ENCODE measurements around the gene EPSTI1. TPM values are rescaled to one million over a fixed set of nuclear protein-coding genes. Genes with fewer than 3 reads are reported as not detected.

The EPSTI1 gene
- total RNA-seq, 4 donors from 2014 or later: 6.5 to 16.9 (median 11.4) TPM

GRCh38 chr13:43022934-43023288 lies 30.9 kb upstream of the EPSTI1 start:
- Histone ChIP-seq H3K4me1 (no peaks in the 10 kb centered on the region), H3K4me3 (peak overlapping the region; percentile 42), H3K27ac (peak overlapping the region; percentile 59 to 80), H3K27me3 (no peaks in the 10 kb centered on the region), H3K9me3 (no peaks in the 10 kb centered on the region), H3K36me3 (no peaks in the 10 kb centered on the region)
- DNase-seq: no peak
- TF ChIP-seq POLR2A (IDR thresholded peaks at IDR 0.05) (no peak), CTCF (IDR thresholded peaks at IDR 0.05) (no peak)
- intact Hi-C loops (cut with DNase I; ENCODE audit: low total_unique reads): no loop called here

GRCh38 chr13:43021926-43022670 lies 30.1 kb upstream of the EPSTI1 start:
- Histone ChIP-seq H3K27ac (peak overlapping the region; percentile 59 to 80), H3K9me3 (no peaks in the 10 kb centered on the region), H3K36me3 (no peaks in the 10 kb centered on the region), H3K4me1 (no peaks in the 10 kb centered on the region), H3K27me3 (no peaks in the 10 kb centered on the region), H3K4me3 (no peak overlapping the region)
- intact Hi-C loops (cut with DNase I; ENCODE audit: low total_unique reads): no loop called here
- TF ChIP-seq POLR2A (IDR thresholded peaks at IDR 0.05): no peak
- no peak for TF ChIP-seq CTCF (IDR thresholded peaks at IDR 0.05)
- DNase-seq: peak; percentile 35 to 50

GRCh38 chr13:43020794-43021193 lies 28.8 kb upstream of the EPSTI1 start:
- DNase-seq: no peak
- intact Hi-C loops (cut with DNase I; ENCODE audit: low total_unique reads): no loop called here
- Histone ChIP-seq H3K36me3 (no peaks in the 10 kb centered on the region), H3K9me3 (no peaks in the 10 kb centered on the region), H3K4me3 (no peak overlapping the region), H3K27me3 (no peaks in the 10 kb centered on the region), H3K4me1 (no peaks in the 10 kb centered on the region), H3K27ac (no peak overlapping the region)
- TF ChIP-seq CTCF (IDR thresholded peaks at IDR 0.05) (no peak), POLR2A (IDR thresholded peaks at IDR 0.05) (no peak)

GRCh38 chr13:43019811-43020210 lies 27.8 kb upstream of the EPSTI1 start:
- DNase-seq: no peak
- Histone ChIP-seq H3K27me3 (no peaks in the 10 kb centered on the region), H3K36me3 (no peaks in the 10 kb centered on the region), H3K4me3 (no peak overlapping the region), H3K9me3 (no peaks in the 10 kb centered on the region), H3K4me1 (no peaks in the 10 kb centered on the region), H3K27ac (no peak overlapping the region)
- intact Hi-C loops (cut with DNase I; ENCODE audit: low total_unique reads): no loop called here
- TF ChIP-seq POLR2A (IDR thresholded peaks at IDR 0.05): no peak
- no peak for TF ChIP-seq CTCF (IDR thresholded peaks at IDR 0.05)

GRCh38 chr13:43016226-43016625 lies 24.2 kb upstream of the EPSTI1 start:
- TF ChIP-seq CTCF (IDR thresholded peaks at IDR 0.05) (no peak), POLR2A (IDR thresholded peaks at IDR 0.05) (no peak)

More at GRCh38 chr13:43016226-43016625, 24.2 kb upstream of the EPSTI1 start:
- H3K4me1 ChIP-seq: no peaks in the 10 kb centered on the region
- no peak for DNase-seq
- H3K27me3 ChIP-seq: no peaks in the 10 kb centered on the region
- H3K27ac ChIP-seq: no peak overlapping the region
- H3K9me3 ChIP-seq: no peaks in the 10 kb centered on the region
- H3K4me3 ChIP-seq: no peak overlapping the region
- intact Hi-C loops (cut with DNase I; ENCODE audit: low total_unique reads): no loop called here
- no peaks in the 10 kb centered on the region for H3K36me3 ChIP-seq
